Keratinocyte (primary cell): Measurements from ENCODE around the gene CDKN1B. TPM values are rescaled to one million over a fixed set of nuclear protein-coding genes. Genes with fewer than 3 reads are reported as not detected.

Experiments used
- DNase-seq: peaks from one replicate; pipeline ENCODE4 v3.0.0-alpha.2; 2011; ENCODE audit warnings: low read depth, missing footprints, low spot score
- FAIRE-seq: peaks from 2 replicates; lab custom pipeline; 2011; peaks lifted over from hg19 to GRCh38; lab: Jason Lieb, UNC
- H2AFZ ChIP-seq: 2 replicates; pipeline ENCODE4 v1.6.0; 2012; ENCODE audit warnings: low read length, control low read depth, inconsistent platforms; ENCODE audit not compliant: control insufficient read depth
- H3K27ac ChIP-seq: 2 replicates; pipeline ENCODE4 v1.5.1; 2011; ENCODE audit warnings: low read length; ENCODE audit not compliant: control insufficient read depth, insufficient read depth
- H3K27me3 ChIP-seq: 3 replicates; pipeline ENCODE4 v1.6.0; 2011; ENCODE audit warnings: low read length; ENCODE audit not compliant: control insufficient read depth, insufficient read depth; ENCODE audit errors: extremely low read depth
- H3K36me3 ChIP-seq, 2 experiments: 2 replicates in 1 of 2; 3 replicates in 1 of 2; pipeline ENCODE4 v1.5.1; 2011; ENCODE audit warnings: low read length in 2 of 2, mild to moderate bottlenecking in 1 of 2; ENCODE audit not compliant: control insufficient read depth in 2 of 2, insufficient read depth in 2 of 2; ENCODE audit errors: extremely low read depth in 1 of 2
- H3K4me1 ChIP-seq: 3 replicates; pipeline ENCODE4 v1.5.1; 2011; ENCODE audit warnings: low read length; ENCODE audit not compliant: control insufficient read depth, insufficient read depth; ENCODE audit errors: extremely low read depth
- H3K4me2 ChIP-seq: 3 replicates; pipeline ENCODE4 v1.6.0; 2011; ENCODE audit warnings: low read depth, low read length; ENCODE audit not compliant: control insufficient read depth, insufficient read depth; ENCODE audit errors: extremely low read depth
- H3K4me3 ChIP-seq, 3 experiments: fragments of 200-600 bp in 1 of 3; sonication (generic) in 1 of 3; 2 replicates in 2 of 3; 3 replicates in 1 of 3; pipeline ENCODE4 v1.5.1; 2011 to 2016; ENCODE audit warnings: low read length in 3 of 3, mild to moderate bottlenecking in 3 of 3, control low read depth in 2 of 3, inconsistent platforms in 1 of 3, low read depth in 1 of 3, mixed read lengths in 1 of 3, mixed run types in 1 of 3, moderate library complexity in 1 of 3; ENCODE audit not compliant: control insufficient read depth in 2 of 3, insufficient read depth in 2 of 3; ENCODE audit errors: extremely low read depth in 1 of 3
- H3K79me2 ChIP-seq: 2 replicates; pipeline ENCODE4 v1.6.0; 2012; ENCODE audit warnings: low read length; ENCODE audit not compliant: control insufficient read depth, insufficient read depth
- H3K9ac ChIP-seq: 3 replicates; pipeline ENCODE4 v1.6.0; 2011; ENCODE audit warnings: low read length; ENCODE audit not compliant: control insufficient read depth, insufficient read depth; ENCODE audit errors: extremely low read depth
- H3K9me1 ChIP-seq: 3 replicates; pipeline ENCODE4 v1.6.0; 2011; ENCODE audit warnings: low read length; ENCODE audit not compliant: control insufficient read depth, insufficient read depth; ENCODE audit errors: extremely low read depth
- H3K9me3 ChIP-seq: 2 replicates; pipeline ENCODE4 v1.5.1; 2012; ENCODE audit warnings: low read depth, low read length; ENCODE audit not compliant: control insufficient read depth
- H4K20me1 ChIP-seq: 3 replicates; pipeline ENCODE4 v1.6.0; 2011; ENCODE audit warnings: low read length; ENCODE audit not compliant: control insufficient read depth, insufficient read depth; ENCODE audit errors: extremely low read depth
- EZH2 ChIP-seq: IDR thresholded peaks from one replicate; pipeline ENCODE4 v1.6.1; 2012; ENCODE audit warnings: inconsistent platforms, mild to moderate bottlenecking, low read length, moderate library complexity
- dilution Hi-C: fragments of 300-500 bp; cut with MboI; formaldehyde crosslinking; loops from one replicate; pipeline ENCODE4 v1.7.0; 2020; ENCODE audit warnings: low sequenced_read_pairs; ENCODE audit not compliant: extremely low pct_ligation_motif_present
- polyA plus RNA-seq, 5 experiments: library from polyadenylated mRNA; depleted of rRNA in 3 of 5; stranded (reverse) in 3 of 5; stranded (forward) in 1 of 5; unstranded in 1 of 5; fragments of >200 nt; gene quantifications; 1 replicate in 1 of 5; 2 replicates in 3 of 5; 3 replicates in 1 of 5; pipeline versions ENCODE4 v1.2.1 to v1.2.3, GENCODE V29; 2011 to 2012; ENCODE audit warnings: missing spikeins in 2 of 5, low read depth in 1 of 5, low replicate concordance in 1 of 5
- TF ChIP-seq, protein P1 (sequence below), 3 experiments: IDR thresholded peaks in 1 of 3; conservative IDR thresholded peaks in 1 of 3; optimal IDR thresholded peaks in 1 of 3; 2 replicates in 2 of 3; 3 replicates in 1 of 3; pipeline versions ENCODE3 to v1.5.1; 2011; ENCODE audit warnings: low read length in 3 of 3, mild to moderate bottlenecking in 3 of 3, moderate library complexity in 2 of 3, control low read depth in 1 of 3, inconsistent platforms in 1 of 3; ENCODE audit not compliant: insufficient read depth in 2 of 3; ENCODE audit errors: extremely low read depth in 1 of 3

Gene CDKN1B
- polyA plus RNA-seq, 1 donor (not counting 4 experiments of a cell fraction or from before 2014, with no cell fraction given), result 5.1 TPM

DNA sequence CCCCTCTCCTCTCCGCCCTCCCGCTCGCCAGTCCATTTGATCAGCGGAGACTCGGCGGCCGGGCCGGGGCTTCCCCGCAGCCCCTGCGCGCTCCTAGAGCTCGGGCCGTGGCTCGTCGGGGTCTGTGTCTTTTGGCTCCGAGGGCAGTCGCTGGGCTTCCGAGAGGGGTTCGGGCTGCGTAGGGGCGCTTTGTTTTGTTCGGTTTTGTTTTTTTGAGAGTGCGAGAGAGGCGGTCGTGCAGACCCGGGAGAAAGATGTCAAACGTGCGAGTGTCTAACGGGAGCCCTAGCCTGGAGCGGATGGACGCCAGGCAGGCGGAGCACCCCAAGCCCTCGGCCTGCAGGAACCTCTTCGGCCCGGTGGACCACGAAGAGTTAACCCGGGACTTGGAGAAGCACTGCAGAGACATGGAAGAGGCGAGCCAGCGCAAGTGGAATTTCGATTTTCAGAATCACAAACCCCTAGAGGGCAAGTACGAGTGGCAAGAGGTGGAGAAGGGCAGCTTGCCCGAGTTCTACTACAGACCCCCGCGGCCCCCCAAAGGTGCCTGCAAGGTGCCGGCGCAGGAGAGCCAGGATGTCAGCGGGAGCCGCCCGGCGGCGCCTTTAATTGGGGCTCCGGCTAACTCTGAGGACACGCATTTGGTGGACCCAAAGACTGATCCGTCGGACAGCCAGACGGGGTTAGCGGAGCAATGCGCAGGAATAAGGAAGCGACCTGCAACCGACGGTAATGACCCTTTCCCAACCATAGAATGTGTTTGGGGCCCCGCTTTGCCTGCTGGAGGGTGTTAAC is 615 bp downstream of the CDKN1B start:
- no peak overlapping the region for H2AFZ ChIP-seq
- dilution Hi-C loops, result no loop called here

DNA sequence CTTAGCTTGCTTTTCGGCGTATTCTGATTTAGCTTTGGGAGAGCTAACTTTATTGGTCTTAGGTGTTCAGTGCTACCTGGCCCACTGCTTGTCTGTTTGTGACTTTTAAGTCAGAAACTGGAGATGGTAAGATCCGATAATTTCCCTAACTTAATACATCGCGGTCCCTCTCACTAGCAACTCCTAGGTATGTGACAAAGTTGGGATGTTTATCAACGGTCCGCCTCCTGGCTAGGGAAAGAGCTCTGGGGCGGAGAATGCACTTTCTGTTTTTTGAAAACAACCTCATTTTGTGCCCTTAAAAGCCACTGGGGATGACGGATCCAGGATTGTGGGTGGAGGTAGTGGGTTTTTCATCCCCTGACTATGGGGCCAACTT is 1.2 kb downstream of the CDKN1B start:
- peak overlapping the region; percentile 93 for H3K27ac ChIP-seq
- H3K4me2 ChIP-seq, result peak overlapping the region; percentile 96
- no peaks in the 10 kb centered on the region for H3K9me1 ChIP-seq
- DNase-seq (no peak), FAIRE-seq (no peak)
- peaks cover 56% of the 10 kb centered on the region for H3K79me2 ChIP-seq
- H3K36me3 ChIP-seq, result peaks cover 0 to 7% of the 10 kb centered on the region in 2 experiments
- peak overlapping the region; percentile 95 to 98 (median 97) for H3K4me3 ChIP-seq
- H4K20me1 ChIP-seq, result peaks cover 2% of the 10 kb centered on the region
- H2AFZ ChIP-seq, result no peak overlapping the region
- TF ChIP-seq, protein P1, sequence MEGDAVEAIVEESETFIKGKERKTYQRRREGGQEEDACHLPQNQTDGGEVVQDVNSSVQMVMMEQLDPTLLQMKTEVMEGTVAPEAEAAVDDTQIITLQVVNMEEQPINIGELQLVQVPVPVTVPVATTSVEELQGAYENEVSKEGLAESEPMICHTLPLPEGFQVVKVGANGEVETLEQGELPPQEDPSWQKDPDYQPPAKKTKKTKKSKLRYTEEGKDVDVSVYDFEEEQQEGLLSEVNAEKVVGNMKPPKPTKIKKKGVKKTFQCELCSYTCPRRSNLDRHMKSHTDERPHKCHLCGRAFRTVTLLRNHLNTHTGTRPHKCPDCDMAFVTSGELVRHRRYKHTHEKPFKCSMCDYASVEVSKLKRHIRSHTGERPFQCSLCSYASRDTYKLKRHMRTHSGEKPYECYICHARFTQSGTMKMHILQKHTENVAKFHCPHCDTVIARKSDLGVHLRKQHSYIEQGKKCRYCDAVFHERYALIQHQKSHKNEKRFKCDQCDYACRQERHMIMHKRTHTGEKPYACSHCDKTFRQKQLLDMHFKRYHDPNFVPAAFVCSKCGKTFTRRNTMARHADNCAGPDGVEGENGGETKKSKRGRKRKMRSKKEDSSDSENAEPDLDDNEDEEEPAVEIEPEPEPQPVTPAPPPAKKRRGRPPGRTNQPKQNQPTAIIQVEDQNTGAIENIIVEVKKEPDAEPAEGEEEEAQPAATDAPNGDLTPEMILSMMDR (optimal IDR thresholded peaks at IDR 0.05 in 1 of 3, IDR thresholded peaks at IDR 0.05 in 1 of 3, conservative IDR thresholded peaks at IDR 0.05 in 1 of 3; ENCODE audit: extremely low read depth in 1 of 3, insufficient read depth in 2 of 3, low read length in 3 of 3), result no peak
- no peak for TF ChIP-seq EZH2
- no peaks in the 10 kb centered on the region for H3K9me3 ChIP-seq
- H3K9ac ChIP-seq, result peak overlapping the region; percentile 97
- no peaks in the 10 kb centered on the region for H3K27me3 ChIP-seq
- peaks cover 47% of the 10 kb centered on the region for H3K4me1 ChIP-seq
- dilution Hi-C loops, result no loop called here

More for the DNA sequence above, 615 bp downstream of the CDKN1B start:
- Histone ChIP-seq H3K36me3 (peaks cover 0 to 7% of the 10 kb centered on the region in 2 experiments), H3K27me3 (no peaks in the 10 kb centered on the region), H3K4me1 (peaks cover 47% of the 10 kb centered on the region), H3K4me2 (peak overlapping the region; percentile 96), H3K79me2 (peaks cover 53% of the 10 kb centered on the region), H3K4me3 (peak overlapping the region; percentile 95 to 98 (median 97)), H3K9ac (peak overlapping the region; percentile 97), H3K9me1 (no peaks in the 10 kb centered on the region), H4K20me1 (peaks cover 2% of the 10 kb centered on the region), H3K27ac (peak overlapping the region; percentile 93), H3K9me3 (no peaks in the 10 kb centered on the region)
- DNase-seq, result no peak
- no peak for FAIRE-seq
- TF ChIP-seq, protein P1 (optimal IDR thresholded peaks at IDR 0.05 in 1 of 3, IDR thresholded peaks at IDR 0.05 in 1 of 3, conservative IDR thresholded peaks at IDR 0.05 in 1 of 3; ENCODE audit: extremely low read depth in 1 of 3, insufficient read depth in 2 of 3, low read length in 3 of 3), result no peak
- TF ChIP-seq EZH2, result no peak
